Measurements from ENCODE around the gene TMPRSS11A.

Gene TMPRSS11A

GRCh38 chr4:67933755-67934154, 29.5 kb downstream of the TMPRSS11A start:
- Histone ChIP-seq H3K36me3 (ENCODE audit: control insufficient read depth, low read length) (no peaks in the 10 kb centered on the region), H3K9me3 (ENCODE audit: control insufficient read depth, insufficient read depth, low read length) (no peaks in the 10 kb centered on the region), H3K9me2 (replicated peaks; ENCODE audit: control insufficient read depth, low read length) (no peaks in the 10 kb centered on the region), H3K79me2 (ENCODE audit: control insufficient read depth, low read length) (no peaks in the 10 kb centered on the region), H3F3A (ENCODE audit: control insufficient read depth, insufficient read depth) (no peaks in the 10 kb centered on the region), H3K4me2 (ENCODE audit: low read length) (no peak overlapping the region), H4K20me1 (ENCODE audit: control insufficient read depth, insufficient read depth, low read depth, low read length) (no peaks in the 10 kb centered on the region), H3K27me3 (ENCODE audit: control insufficient read depth, low read length) (peaks cover 14% of the 10 kb centered on the region), H3K4me3 (ENCODE audit: low read length) (no peak overlapping the region), H3K27ac (ENCODE audit: low read depth, low read length) (no peak overlapping the region), H3K4me1 (ENCODE audit: control insufficient read depth, low read length) (no peaks in the 10 kb centered on the region)
- TF ChIP-seq CTCF (IDR thresholded peaks at IDR 0.05; ENCODE audit: low read depth, low read length, poor library complexity, severe bottlenecking) (no peak), EZH2phosphoT487 (IDR thresholded peaks at IDR 0.05; ENCODE audit: borderline replicate concordance, low read length) (no peak)

GRCh38 chr4:67933038-67933437, 30.3 kb downstream of the TMPRSS11A start:
- no peaks in the 10 kb centered on the region for H3K9me2 ChIP-seq (replicated peaks; ENCODE audit: control insufficient read depth, low read length)
- peaks cover 14% of the 10 kb centered on the region for H3K27me3 ChIP-seq (ENCODE audit: control insufficient read depth, low read length)
- H3K4me1 ChIP-seq (ENCODE audit: control insufficient read depth, low read length): no peaks in the 10 kb centered on the region
- H3K9me3 ChIP-seq (ENCODE audit: control insufficient read depth, insufficient read depth, low read length): no peaks in the 10 kb centered on the region
- H3F3A ChIP-seq (ENCODE audit: control insufficient read depth, insufficient read depth): no peaks in the 10 kb centered on the region
- no peak overlapping the region for H3K4me2 ChIP-seq (ENCODE audit: low read length)
- H3K79me2 ChIP-seq (ENCODE audit: control insufficient read depth, low read length): no peaks in the 10 kb centered on the region
- H4K20me1 ChIP-seq (ENCODE audit: control insufficient read depth, insufficient read depth, low read depth, low read length): no peaks in the 10 kb centered on the region
- TF ChIP-seq CTCF (IDR thresholded peaks at IDR 0.05; ENCODE audit: low read depth, low read length, poor library complexity, severe bottlenecking) (no peak), EZH2phosphoT487 (IDR thresholded peaks at IDR 0.05; ENCODE audit: borderline replicate concordance, low read length) (no peak)
- no peaks in the 10 kb centered on the region for H3K36me3 ChIP-seq (ENCODE audit: control insufficient read depth, low read length)
- no peak overlapping the region for H3K27ac ChIP-seq (ENCODE audit: low read depth, low read length)
- H3K4me3 ChIP-seq (ENCODE audit: low read length): no peak overlapping the region

- no peak overlapping the region for H3K4me2 ChIP-seq (ENCODE audit: low read length)
- H3K9me2 ChIP-seq (replicated peaks; ENCODE audit: control insufficient read depth, low read length): no peaks in the 10 kb centered on the region
- H3K79me2 ChIP-seq (ENCODE audit: control insufficient read depth, low read length): no peaks in the 10 kb centered on the region
- no peaks in the 10 kb centered on the region for H3K4me1 ChIP-seq (ENCODE audit: control insufficient read depth, low read length)
- no peaks in the 10 kb centered on the region for H3K36me3 ChIP-seq (ENCODE audit: control insufficient read depth, low read length)
- no peaks in the 10 kb centered on the region for H4K20me1 ChIP-seq (ENCODE audit: control insufficient read depth, insufficient read depth, low read depth, low read length)
- H3K27me3 ChIP-seq (ENCODE audit: control insufficient read depth, low read length): peaks cover 14% of the 10 kb centered on the region
- TF ChIP-seq EZH2phosphoT487 (IDR thresholded peaks at IDR 0.05; ENCODE audit: borderline replicate concordance, low read length) (no peak), CTCF (IDR thresholded peaks at IDR 0.05; ENCODE audit: low read depth, low read length, poor library complexity, severe bottlenecking) (no peak)
- H3K27ac ChIP-seq (ENCODE audit: low read depth, low read length): no peak overlapping the region
- H3K9me3 ChIP-seq (ENCODE audit: control insufficient read depth, insufficient read depth, low read length): no peaks in the 10 kb centered on the region
- no peaks in the 10 kb centered on the region for H3F3A ChIP-seq (ENCODE audit: control insufficient read depth, insufficient read depth)
- H3K4me3 ChIP-seq (ENCODE audit: low read length): no peak overlapping the region
Observed at GRCh38 chr4:67931256-67931655, 32.0 kb downstream of the TMPRSS11A start.

DNA sequence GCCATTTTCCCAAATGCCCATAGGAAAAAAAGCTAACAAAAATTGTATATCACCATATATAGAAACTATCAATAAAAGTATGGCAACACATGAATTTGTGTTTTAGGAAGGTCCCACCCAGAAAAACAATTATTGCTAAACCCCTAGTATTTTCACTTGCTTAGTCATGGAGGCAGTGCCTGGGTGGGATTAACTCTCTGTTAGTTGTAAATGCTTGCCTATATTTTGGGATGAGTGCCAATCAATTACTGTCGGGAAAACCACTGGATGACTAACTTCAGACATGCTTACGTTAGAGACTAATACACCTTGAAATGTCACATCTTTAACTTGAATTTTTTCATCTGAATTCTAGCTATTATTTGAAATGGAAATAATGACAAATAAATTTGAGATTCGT, 33.9 kb downstream of the TMPRSS11A start:
- Histone ChIP-seq H3F3A (ENCODE audit: control insufficient read depth, insufficient read depth) (no peaks in the 10 kb centered on the region), H3K79me2 (ENCODE audit: control insufficient read depth, low read length) (no peaks in the 10 kb centered on the region), H4K20me1 (ENCODE audit: control insufficient read depth, insufficient read depth, low read depth, low read length) (no peaks in the 10 kb centered on the region), H3K4me2 (ENCODE audit: low read length) (no peak overlapping the region), H3K4me3 (ENCODE audit: low read length) (no peak overlapping the region), H3K4me1 (ENCODE audit: control insufficient read depth, low read length) (no peaks in the 10 kb centered on the region), H3K27me3 (ENCODE audit: control insufficient read depth, low read length) (peaks cover 14% of the 10 kb centered on the region), H3K27ac (ENCODE audit: low read depth, low read length) (no peak overlapping the region), H3K9me2 (replicated peaks; ENCODE audit: control insufficient read depth, low read length) (no peaks in the 10 kb centered on the region), H3K36me3 (ENCODE audit: control insufficient read depth, low read length) (no peaks in the 10 kb centered on the region), H3K9me3 (ENCODE audit: control insufficient read depth, insufficient read depth, low read length) (no peaks in the 10 kb centered on the region)
- TF ChIP-seq CTCF (IDR thresholded peaks at IDR 0.05; ENCODE audit: low read depth, low read length, poor library complexity, severe bottlenecking): no peak
- no peak for TF ChIP-seq EZH2phosphoT487 (IDR thresholded peaks at IDR 0.05; ENCODE audit: borderline replicate concordance, low read length)
